Lower leg skin (tissue), 4 donors: ENCODE results near the gene GUCY1B1. TPM values are rescaled to one million over a fixed set of nuclear protein-coding genes. Genes with fewer than 3 reads are reported as not detected.

Source experiments
- DNase-seq, 2 donors: peaks; one replicate each; pipeline ENCODE4 v3.0.0-alpha.2; 2019; ENCODE audit warnings: low spot score in 2 of 2
- H3K4me3 ChIP-seq: fragments of 200-600 bp; sonication (generic); 2 replicates; pipeline ENCODE4 v1.5.1; 2017; ENCODE audit warnings: mild to moderate bottlenecking, low read depth; ENCODE audit not compliant: poor library complexity, severe bottlenecking
- CTCF ChIP-seq, 3 donors: fragments of 450-650 bp; IDR thresholded peaks; one replicate each; pipeline ENCODE4 v1.5.1; 2016; ENCODE audit warnings: antibody characterized with exemption in 3 of 3, mild to moderate bottlenecking in 3 of 3, moderate library complexity in 2 of 3
- POLR2A ChIP-seq, 2 donors: fragments of 450-650 bp; IDR thresholded peaks; one replicate each; pipeline ENCODE4 v1.6.1; 2016 to 2017; ENCODE audit warnings: antibody characterized with exemption in 2 of 2, mild to moderate bottlenecking in 1 of 2, moderate library complexity in 1 of 2
- WGBS, 2 donors: methylation state at CpG; one replicate each; pipeline ENCODE4 v1.1.5; 2018; 5-methylcytosine and 5-hydroxymethylcytosine counted together
- intact Hi-C: fragments of 100-400 bp; cut with DNase I; formaldehyde crosslinking; loops from one replicate; pipeline ENCODE4 v1.15.0; 2023; ENCODE audit warnings: low total_unique reads
- total RNA-seq, 4 donors: library from RNA; depleted of rRNA; stranded (reverse); fragments of >200 nt; gene quantifications; one replicate each; pipeline ENCODE4 v1.1.0, GENCODE V29; 2016

GUCY1B1 gene
- total RNA-seq, 4 donors from 2014 or later, result 1.1 to 6.1 (median 4.9) TPM

GRCh38 chr4:155722336-155722735 lies 36.5 kb upstream of the GUCY1B1 start:
- TF ChIP-seq CTCF (IDR thresholded peaks at IDR 0.05), result no peak
- no peak for TF ChIP-seq POLR2A (IDR thresholded peaks at IDR 0.05)
- no peak overlapping the region for H3K4me3 ChIP-seq
- no peak for DNase-seq
- 35 to 54% methylated on average over 1 of the region's 1 CpG for WGBS, 2 donors
- intact Hi-C loops, result no loop called here

GRCh38 chr4:155722816-155723499 lies 35.9 kb upstream of the GUCY1B1 start:
- TF ChIP-seq CTCF (IDR thresholded peaks at IDR 0.05) (no peak), POLR2A (IDR thresholded peaks at IDR 0.05) (no peak)
- H3K4me3 ChIP-seq, result no peak overlapping the region
- WGBS, 2 donors, result 84 to 86% methylated on average over 7 of the region's 7 CpGs

GRCh38 chr4:155724731-155725130 lies 34.1 kb upstream of the GUCY1B1 start:
- H3K4me3 ChIP-seq, result no peak overlapping the region
- WGBS, 2 donors, result 69 to 79% methylated on average over 3 of the region's 3 CpGs
- no peak for DNase-seq
- intact Hi-C loops, result no loop called here
- no peak for TF ChIP-seq POLR2A (IDR thresholded peaks at IDR 0.05)
- no peak for TF ChIP-seq CTCF (IDR thresholded peaks at IDR 0.05)

More at GRCh38 chr4:155722816-155723499, 35.9 kb upstream of the GUCY1B1 start:
- intact Hi-C loops, result no loop called here
- DNase-seq, result no peak

GRCh38 chr4:155734065-155734464 lies 24.8 kb upstream of the GUCY1B1 start:
- intact Hi-C loops, result no loop called here
- H3K4me3 ChIP-seq, result no peak overlapping the region
- TF ChIP-seq CTCF (IDR thresholded peaks at IDR 0.05) (no peak), POLR2A (IDR thresholded peaks at IDR 0.05) (no peak)
- 83 to 90% methylated on average over 3 of the region's 3 CpGs for WGBS, 2 donors
- DNase-seq, result no peak

GRCh38 chr4:155734951-155735350 lies 23.9 kb upstream of the GUCY1B1 start:
- intact Hi-C loops, result no loop called here
- DNase-seq, result no peak
- no peak for TF ChIP-seq POLR2A (IDR thresholded peaks at IDR 0.05)
- no peak for TF ChIP-seq CTCF (IDR thresholded peaks at IDR 0.05)
- H3K4me3 ChIP-seq, result no peak overlapping the region
- 71 to 76% methylated on average over 1 of the region's 1 CpG for WGBS, 2 donors

GRCh38 chr4:155735496-155735895 lies 23.3 kb upstream of the GUCY1B1 start:
- TF ChIP-seq CTCF (IDR thresholded peaks at IDR 0.05) (no peak), POLR2A (IDR thresholded peaks at IDR 0.05) (no peak)
- H3K4me3 ChIP-seq, result no peak overlapping the region
- intact Hi-C loops, result no loop called here
- no peak for DNase-seq
